HT-29 (cell line): ENCODE measurements around the gene ABHD5. TPM values are rescaled to one million over a fixed set of nuclear protein-coding genes. Genes with fewer than 3 reads are reported as not detected.
"Not testable (repeated sequence)": the region's sequence is repeated elsewhere in the genome, so short reads cannot be mapped to it uniquely, and the experiment has no call there.

Experiments
- DNase-seq: peaks from one replicate; pipeline ENCODE4 v3.0.0-alpha.2; 2015; ENCODE audit warnings: low spot score
- total RNA-seq: library from RNA; depleted of rRNA; stranded (reverse); fragments of >200 nt; shearing (Covaris generic); gene quantifications from 2 replicates; pipeline ENCODE4 v1.2.3, GENCODE V29; 2014; rRNA removed

Gene ABHD5
- total RNA-seq = 4.6 and 11.3 TPM in 2 replicates

DNA sequence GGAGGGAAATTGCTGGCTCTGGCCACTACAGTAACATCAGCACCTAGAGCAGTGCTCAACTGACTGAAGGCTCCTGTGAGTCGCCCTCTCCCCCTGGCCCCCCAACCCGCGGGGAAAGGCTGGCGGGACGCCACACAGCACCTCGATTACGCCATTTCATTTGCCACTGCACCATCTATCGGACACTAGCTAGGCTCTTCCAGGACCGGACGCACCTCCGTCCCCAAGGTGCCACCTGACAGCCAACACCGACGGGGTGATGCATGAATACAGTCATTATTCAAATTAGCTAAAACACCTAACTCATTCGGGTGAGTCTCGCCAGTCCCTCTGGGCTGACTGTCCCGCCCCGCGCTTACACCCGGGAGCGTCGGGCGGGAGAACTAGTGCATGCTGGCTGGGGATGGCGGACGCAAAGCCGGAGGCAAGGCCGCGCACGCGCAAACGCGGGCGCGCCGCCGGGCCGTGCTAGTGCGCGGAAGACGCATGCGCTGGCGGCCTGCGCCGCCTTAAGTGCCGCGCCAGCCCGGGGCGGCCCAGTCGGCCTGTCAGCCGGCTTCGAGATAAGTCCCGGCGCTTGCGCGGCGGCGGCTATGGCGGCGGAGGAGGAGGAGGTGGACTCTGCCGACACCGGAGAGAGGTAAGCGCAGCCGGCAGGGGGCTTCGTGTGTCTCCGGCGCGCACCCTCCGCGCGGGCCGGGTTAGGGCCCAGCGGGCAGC lies at the start of gene ABHD5:
ABHD5 (plus strand) TSS at position 539 of the 720 bp plus-strand sequence; CDS start at position 594, 55 bp downstream.
- DNase-seq = peak; percentile 92

DNA sequence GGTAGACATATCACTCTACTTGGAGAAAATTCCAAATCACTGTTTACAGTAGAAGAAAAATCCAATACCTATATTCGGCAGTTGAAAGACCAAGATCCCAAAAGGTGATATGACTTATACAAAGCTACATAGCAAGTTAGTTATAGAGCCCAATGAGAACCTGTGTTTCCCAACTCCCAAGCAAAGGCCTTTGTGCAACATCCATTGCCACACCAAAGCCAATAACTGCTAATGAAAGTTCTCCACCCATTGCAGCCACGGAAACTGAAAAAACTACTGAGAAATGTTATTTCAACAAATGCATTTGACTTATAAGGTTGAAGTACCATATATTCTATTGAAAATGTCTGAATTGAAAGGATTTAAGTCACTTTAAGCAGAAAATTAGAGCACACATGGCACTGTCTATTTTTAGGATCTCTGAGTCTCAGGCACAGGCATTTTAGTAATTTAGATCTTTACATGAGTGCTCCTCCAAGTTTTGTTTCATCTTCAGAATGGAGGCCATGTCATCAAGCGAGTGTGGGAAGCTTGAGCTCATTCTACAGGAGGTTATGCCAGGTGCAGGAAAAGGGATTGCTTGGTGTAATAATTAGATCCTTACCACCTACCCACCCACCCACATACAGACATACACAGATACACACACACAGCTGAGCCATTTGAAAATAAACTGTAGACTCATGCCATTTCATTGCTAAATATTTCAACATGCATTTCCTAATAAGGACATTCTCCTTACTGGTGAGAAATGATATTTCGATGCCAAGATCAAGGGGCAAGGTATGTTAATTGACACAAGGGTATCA lies 49.2 kb upstream of the ABHD5 start:
- no peak for DNase-seq

DNA sequence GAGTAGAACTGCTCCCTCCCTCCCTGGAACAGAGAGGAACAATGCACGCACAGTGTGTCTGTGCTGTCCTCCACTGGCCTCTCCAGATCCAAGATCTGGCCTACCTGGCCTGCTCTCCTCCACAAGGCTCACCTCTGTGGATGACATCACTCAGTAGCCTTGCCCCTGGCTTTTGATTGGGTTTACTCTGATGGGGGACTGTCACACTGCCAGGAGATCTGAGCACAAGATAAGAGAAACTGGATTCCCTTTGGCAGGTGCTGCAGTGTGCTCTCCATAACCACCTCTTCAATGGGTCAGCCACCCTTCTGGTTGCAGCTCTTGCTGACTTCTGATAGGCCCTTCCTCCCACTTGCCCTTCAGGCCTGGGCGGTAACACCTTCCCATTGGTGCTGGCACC lies 46.3 kb upstream of the ABHD5 start:
- DNase-seq = no peak

DNA sequence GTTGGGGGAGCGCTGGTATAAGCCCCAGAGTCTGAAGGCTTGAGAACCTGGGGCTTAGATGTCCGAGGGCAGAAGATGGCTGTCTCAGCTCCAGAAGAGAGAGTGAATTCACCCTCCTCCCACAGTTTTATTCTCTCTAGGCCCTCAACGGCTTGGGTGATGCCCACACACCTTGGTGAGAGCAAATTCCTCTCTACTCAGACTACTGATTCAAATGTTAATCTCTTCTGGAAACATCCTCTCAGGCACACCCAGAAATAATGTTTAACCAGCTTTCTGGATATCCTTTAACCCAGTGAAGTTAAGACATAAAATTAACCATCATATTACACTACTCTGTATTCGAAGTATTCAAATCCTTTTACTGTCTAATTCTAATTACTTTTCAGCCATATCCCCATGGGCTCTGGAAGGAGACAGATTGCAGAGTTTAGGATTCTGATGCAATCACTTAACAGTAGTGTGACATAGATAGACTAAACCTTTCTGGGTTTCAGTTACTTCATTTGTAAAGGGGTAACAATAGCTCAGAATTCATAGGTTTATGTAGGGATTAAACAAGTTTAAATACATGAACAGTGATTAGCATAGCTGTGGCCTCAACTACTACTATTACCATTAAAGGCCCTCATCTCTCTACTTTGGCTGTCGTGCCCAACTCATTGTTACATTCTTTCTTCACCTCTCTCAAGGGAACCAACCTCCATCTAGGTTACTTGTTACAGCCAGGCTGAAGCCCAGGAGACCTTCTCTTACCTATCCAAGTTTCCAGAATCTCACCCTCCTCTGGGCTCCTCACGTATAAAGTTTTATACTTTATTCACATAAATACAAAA lies 43.2 kb upstream of the ABHD5 start:
- no peak for DNase-seq

DNA sequence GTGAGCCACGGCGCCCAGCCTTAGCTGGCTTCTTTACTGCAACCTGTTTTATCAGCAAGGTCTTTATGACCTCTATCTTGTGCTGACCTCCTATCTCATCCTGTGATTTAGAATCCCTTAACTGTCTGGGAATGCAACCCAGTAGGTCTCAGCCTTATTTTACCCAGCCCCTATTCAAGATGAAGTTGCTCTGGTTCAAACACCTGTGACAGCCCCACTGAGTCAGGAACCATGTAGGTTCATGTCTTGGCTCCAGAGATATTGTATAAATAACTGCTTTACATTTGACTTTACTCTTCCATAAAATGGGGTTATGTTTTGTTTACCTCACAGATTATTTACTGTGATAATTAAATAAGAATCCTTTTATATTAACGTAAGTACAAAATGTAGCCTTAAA lies 41.8 kb upstream of the ABHD5 start:
- no peak for DNase-seq

DNA sequence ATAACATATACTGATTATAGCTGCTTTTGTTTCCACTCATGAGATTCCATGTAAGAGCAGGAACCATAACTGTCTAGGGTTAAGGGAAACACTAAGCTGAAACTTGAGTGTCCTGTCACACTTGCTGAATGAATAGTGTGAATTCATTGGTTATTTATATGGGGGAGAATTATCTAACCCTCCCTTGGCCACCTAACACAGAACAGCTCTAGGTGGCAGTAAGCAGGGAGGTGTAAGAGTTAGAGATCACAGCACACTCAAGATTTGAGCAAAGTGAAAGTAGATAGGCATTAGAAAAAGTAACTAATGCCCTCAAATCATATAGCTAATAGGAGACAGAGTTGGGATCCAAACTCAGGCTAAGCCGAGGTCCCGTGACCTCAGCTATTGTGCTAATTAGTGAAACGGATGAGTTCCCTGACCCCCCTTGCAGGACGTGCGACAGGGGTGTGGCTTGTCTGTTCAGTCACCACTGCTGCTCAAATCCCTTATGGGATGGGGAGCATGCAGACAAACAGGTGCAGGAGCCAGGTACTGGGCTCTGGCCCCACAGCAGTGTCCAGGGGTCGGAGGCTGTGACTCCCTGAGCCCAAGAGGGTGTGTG lies 41.3 kb upstream of the ABHD5 start:
- no peak for DNase-seq

DNA sequence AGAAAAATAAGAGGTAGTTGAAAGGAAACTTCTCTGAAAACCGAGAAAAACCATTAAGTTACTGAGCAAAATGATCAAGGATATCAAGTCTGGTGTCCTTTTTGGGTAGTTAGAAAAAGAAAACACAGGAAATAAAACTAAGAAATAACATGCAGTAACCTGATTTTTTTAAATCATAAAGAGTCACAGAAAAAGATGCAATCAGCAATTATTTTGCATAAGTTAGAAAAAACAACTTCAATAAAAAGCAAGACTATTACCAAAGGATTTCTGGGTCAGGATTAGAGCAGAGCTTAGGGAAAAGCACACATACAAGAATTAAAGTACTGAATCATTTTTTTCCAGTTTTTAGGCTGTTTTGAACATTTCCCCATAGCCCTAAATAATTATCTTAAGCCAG lies 40.4 kb upstream of the ABHD5 start:
- no peak for DNase-seq

DNA sequence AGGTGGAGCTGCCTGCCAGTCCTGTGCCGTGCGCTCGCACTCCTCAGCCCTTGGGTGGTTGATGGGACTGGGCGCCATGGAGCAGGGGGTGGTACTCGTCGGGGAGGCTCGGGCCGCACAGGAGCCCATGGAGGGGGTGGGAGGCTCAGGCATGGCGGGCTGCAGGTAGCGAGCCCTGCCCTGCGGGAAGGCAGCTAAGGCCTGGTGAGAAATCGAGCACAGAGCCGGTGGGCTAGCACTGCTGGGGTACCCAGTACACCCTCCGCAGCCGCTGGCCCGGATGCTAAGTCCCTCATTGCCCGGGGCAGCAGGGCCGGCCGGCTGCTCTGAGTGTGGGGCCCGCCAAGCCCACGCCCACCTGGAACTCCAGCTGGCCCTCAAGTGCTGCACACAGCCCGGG lies 34.3 kb upstream of the ABHD5 start:
- not testable (repeated sequence) for DNase-seq

DNA sequence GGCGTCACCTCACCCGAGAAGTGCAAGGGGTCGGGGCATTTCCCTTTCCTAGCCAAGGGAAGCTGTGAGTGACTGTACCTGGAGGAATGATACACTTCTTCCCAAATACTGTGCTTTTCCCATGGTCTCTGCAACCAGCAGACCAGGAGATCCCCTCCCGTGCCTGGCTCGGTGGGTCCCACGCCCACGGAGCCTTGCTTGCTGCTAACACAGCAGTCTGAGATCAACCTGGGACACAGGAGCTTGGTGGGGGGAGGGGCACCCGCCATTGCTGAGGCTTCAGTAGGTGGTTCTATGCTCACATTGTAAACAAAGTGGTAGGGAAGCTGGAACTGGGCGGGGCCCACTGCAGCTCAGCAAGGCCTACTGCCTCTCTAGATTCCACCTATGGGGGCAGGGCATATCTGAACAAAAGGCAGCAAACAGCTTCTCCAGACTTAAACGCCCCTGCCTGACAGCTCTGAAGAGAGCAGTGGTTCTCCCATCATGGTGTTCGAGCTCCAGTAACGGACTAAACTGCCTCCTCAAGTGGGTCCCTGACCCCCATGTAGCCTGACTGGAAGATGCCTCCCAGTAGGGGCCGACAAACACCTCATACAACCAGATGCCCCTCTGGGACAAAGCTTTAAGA lies 31.4 kb upstream of the ABHD5 start:
- DNase-seq = no peak

DNA sequence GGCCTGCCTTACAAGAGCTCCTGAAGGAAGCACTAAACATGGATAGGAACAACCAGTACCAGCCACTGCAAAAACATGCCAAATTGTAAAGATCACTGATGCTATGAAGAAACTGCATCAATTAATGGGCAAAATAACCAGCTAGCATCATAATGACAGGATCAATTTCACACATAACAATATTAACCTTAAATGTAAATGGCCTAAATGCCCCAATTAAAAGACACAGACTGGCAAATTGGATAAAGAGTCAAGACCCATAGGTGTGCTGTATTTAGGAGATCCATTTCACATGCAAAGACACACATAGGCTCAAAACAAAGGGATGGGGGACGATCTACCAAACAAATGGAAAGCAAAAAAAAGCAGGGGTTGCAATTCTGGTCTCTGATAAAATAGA lies 29.4 kb upstream of the ABHD5 start:
- not testable (repeated sequence) for DNase-seq

DNA sequence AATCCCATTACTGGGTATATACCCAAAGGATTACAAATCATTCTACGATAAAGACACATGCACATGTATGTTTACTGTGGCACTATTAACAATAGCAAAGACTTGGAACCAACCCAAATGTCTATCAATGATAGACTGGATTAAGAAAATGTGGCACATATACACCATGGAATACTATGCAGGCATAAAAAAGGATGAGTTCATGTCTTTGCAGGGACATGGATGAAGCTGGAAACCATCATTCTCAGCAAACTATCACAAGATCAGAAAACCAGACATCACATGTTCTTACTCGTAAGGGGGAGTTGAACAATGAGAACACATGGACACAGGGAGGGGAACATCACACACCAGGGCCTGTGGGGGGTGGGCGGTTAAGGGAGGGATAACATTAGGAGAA lies 25.7 kb upstream of the ABHD5 start:
- not testable (repeated sequence) for DNase-seq

DNA sequence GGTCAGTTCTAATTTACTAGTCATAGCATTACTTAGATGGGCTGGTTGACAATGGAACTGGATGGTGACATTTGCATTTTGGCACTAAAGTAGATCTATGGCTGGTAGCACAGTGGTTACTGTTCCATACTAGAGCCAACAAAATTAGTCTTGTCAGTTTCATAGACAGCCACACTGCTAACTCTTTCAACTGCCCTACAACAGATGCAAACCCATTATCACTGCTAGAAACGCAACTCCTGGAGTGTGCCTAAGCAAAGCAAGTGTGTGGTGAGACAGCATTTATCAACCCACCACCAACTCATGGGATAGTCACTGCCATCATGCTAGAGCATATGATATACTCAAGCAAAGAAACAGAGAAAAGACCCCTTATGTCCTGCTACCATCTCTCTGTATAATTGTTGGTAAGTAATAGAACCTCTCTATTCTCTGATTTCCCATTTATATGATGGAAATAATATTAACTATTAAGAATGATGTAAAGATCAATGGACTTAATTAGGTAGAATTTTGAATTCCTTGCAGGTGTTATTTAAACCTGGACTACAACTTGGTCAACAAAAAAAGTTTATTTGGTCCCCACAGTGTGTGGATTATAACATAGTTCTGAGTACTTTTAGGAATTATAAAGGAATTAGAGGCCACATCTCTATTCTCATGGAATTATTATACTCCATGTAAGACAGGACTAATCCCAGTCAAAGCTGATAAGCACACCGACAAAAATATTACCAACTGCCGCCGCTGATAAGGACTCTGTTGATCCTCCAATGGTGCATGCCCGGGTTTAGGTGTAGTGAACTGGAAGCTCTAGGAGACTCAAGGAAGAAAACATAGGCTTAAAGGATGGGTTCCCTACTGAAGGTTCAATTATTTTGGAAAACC lies 19.9 kb upstream of the ABHD5 start:
- no peak for DNase-seq

DNA sequence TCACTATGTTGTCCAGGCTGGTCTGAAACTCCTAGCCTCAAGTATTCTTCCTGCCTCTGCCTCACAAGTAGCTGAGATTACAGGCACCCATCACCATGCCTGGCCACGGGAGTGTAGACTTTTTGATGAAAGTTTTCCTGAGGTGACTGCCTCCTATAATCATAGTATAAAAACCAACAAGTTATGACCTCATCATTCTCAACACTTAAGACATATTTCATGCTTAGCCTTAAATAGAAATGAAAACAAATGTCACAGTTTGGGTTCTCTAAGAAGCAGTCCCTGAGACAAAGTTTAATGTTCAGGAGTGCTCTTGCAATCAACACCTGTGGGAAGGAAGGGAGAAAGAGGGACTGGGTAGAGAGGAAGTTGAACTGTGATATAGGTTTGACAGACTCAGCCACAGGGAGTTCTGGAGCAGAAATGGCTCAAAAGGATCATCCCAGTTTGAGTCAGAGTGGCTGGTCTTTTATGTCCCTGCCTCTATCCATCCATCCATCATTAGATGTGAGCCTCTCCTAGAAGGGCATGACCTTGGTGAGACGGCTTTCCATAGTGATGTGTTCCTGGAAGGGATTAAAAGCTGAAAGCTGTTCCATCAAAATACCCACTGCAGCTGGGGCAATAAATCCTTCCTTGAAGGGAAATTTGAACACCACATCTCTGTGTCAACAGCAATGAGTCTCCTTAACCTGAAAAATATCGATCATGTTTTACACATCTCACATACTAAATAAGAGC lies 16.2 kb upstream of the ABHD5 start:
- DNase-seq = no peak

DNA sequence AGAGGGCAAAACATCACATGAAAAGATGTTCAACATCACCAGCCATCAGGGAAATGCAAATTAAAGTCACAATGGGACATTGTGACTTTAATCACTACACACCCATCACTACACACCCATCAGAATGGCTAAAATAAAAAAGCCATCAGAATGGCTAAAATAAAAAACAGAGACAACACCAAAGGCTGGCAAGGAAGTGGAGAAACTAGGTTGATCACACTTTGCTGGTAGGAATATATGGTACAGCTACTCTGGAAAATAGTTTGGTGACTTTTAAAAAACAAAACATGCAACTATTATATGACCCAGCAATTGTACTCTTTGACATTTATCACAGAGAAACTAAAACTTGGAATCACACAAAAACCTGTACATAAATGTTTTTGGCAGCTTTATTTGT lies 15.1 kb upstream of the ABHD5 start:
- DNase-seq = no peak

DNA sequence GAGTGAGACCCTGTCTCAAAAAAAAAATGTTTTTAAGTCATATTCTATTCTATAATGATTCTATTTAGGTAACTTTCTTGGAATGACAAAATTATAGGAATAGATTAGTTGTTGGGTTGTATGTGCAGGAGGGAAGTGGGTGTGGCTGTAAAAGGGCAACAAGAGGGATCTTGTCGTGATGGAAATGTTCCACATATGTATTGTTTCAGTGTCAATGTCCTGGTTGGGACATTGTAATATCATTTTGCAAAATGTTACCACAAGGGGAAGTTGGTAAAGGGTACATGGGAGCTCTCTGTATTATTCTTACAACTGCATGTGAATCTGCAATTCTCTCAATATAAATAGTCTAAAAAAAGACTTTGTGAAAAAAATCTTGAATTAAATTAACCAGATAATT lies 14.3 kb upstream of the ABHD5 start:
- no peak for DNase-seq

DNA sequence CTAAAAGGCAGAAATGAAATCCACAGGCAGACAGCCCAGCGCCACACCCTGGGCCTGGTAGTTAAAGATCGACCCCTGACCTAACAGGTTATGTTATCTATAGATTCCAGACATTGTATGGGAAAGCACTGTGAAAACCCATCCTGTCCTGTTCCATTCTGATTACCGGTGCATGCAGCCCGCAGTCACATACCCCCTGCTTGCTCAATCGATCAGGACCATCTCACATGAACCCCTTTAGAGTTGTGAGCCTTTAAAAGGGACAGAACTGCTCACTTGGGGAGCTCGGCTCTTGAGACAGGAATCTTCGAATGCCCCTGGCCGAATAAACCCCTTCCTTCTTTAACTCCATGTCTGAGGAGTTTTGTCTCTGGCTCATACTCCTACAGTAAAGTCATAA lies 12.4 kb upstream of the ABHD5 start:
- not testable (repeated sequence) for DNase-seq

DNA sequence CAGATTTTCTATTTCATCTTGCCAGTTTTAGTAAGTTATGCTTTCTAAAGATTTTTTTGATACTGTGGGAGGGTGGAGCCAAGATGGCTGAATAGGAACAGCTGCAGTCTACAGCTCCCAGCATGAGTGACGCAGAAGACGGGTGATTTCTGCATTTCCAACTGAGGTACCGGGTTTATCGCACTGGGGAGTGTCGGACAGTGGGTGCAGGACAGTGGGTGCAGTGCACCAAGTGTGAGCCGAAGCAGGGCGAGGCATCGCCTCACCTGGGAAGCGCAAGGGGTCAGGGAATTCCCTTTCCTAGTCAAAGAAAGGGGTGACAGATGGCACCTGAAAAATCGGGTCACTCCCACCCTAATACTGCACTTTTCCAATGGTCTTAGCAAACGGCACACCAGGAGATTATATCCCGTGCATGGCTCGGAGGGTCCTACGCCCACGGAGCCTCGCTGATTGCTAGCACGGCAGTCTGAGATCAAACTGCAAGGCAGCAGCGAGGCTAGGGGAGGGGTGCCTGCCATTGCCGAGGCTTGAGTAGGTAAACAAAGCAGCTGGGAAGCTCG lies 11.8 kb upstream of the ABHD5 start:
- not testable (repeated sequence) for DNase-seq

DNA sequence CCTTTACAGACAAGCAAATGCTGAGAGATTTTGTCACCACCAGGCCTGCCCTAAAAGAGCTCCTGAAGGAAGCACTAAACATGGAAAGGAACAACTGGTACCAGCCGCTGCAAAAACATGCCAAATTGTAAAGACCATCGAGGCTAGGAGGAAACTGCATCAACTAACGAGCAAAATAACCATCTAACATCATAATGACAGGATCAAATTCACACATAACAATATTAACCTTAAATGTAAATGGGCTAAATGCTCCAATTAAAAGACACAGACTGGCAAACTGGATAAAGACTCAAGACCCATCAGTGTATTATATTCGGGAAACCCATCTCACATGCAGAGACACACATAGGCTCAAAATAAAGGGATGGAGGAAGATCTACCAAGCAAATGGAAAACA lies 9.9 kb upstream of the ABHD5 start:
- not testable (repeated sequence) for DNase-seq

DNA sequence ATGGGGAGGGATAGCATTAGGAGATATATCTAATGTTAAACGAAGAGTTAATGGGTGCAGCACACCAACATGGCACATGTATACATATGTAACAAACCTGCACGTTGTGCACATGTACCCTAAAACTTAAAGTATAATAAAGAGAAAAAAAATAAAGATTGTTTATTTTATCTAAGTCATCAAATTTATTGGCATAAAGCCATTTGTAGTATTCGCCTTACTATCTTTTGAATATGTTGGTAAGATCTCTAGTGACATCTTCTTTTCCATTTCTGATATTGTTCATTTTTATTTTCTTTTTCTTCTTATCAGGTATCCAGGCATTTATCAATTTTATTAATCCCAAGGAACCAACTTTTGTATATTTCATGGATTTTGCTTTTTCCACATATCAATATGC lies 5.8 kb upstream of the ABHD5 start:
- no peak for DNase-seq
